GM18870 (cell line): ENCODE data around the gene EXOC4.
"Not testable (repeated sequence)": the region's sequence is repeated elsewhere in the genome, so short reads cannot be mapped to it uniquely, and the experiment has no call there.

Source experiments
- ATAC-seq: cut with Tn5 transposase; IDR thresholded peaks from one replicate; pipeline ENCODE4 v1.9.1; 2021; ENCODE audit warnings: moderate library complexity; ENCODE audit not compliant: unreplicated experiment

Gene EXOC4

GRCh38 chr7:133313575-133313974 lies 60.7 kb downstream of the EXOC4 start:
- ATAC-seq = no peak

DNA sequence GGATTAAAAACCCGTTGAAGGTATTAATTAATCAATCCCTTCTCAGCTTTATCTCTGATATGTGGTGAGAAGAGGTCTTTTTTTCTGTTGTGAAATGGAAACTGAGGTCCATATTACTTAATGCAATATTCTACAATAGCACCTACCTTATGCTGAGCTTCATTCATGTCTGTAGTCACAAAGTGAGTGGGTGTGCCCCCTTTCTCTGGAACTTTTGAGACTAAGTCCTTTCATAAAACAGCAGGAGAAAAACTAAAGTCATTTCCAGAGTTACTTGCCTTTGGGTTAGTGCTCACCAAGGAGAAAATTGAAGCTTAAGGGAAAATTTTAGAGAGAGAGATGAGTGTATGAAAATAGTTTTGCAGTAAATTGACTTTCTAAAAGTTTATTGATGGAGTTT lies 61.2 kb downstream of the EXOC4 start:
- ATAC-seq = no peak

GRCh38 chr7:133315332-133316040 lies 62.6 kb downstream of the EXOC4 start:
- ATAC-seq = no peak

DNA sequence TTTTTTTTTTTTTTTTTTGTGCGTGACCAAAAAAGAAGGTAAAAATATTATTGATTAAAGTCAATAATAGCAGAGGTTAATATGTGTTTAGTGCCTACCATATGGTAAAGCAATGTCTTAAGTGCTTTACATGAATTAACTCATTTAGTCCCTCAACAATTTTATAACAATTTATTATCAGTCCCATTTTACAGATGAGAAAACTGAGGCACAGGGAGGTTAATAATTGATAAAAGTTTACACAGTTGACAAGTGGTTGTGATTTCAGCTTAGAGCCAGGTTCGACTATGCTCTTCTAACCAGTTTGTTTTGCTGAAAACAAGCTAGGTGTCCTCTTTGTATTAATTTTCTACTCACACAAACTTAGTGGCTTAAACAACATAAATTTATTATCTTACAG lies 67.0 kb downstream of the EXOC4 start:
- no peak for ATAC-seq

DNA sequence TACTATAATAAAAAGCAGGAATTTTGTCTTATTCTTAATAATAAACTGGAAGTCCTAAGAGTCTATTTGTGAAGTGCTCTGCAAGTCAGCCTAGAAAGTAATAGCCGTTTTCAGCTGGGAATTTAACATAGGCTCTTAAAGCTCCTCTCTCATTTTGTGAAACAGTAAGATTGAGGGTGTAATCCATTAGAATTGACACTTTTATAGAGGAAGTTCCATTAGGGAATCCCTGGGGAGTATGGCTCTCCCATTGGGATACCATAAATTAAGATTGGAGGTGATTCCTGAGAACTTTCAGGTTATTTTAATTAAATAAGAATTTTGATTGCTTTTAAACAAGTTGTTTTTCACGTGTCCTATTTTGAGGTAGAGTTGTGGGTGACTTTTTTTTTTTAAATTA lies 68.0 kb downstream of the EXOC4 start:
- ATAC-seq = no peak

GRCh38 chr7:133321366-133321765 lies 68.5 kb downstream of the EXOC4 start:
- not testable (repeated sequence) for ATAC-seq

DNA sequence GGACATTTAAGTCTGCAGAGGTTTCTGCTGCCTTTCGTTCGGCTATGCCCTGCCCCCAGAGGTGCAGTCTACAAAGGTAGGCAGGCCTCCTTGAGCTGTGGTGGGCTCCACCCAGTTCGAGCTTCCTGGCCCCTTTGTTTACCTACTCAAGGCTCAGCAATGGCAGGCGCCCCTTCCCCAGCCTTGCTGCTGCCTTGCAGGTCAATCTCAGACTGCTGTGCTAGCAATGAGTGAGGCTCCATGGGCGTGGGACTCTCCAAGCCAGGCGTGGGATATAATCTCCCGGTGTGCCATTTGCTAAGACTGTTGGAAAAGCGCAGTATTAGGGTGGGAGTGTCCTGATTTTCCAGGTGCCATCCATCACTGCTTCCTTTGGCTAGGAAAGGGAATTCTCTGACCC lies 73.9 kb downstream of the EXOC4 start:
- not testable (repeated sequence) for ATAC-seq

DNA sequence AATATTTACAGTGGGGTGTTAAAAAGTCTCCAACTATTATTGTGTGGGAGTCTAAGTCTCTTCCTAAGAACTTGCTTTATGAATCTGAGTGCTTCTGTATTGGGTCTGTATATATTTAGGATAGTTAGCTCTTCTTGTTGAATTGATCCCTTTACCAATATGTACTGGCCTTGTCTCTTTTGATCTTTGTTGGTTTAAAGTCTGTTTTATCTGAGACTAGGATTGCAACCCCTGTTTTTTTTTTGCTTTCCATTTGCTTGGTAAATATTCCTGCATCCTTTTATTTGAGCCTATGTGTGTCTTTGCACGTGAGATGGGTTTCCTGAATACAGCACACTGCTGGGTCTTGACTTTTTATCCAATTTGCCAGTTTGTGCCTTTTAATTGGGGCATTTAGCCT lies 75.1 kb downstream of the EXOC4 start:
- not testable (repeated sequence) for ATAC-seq

DNA sequence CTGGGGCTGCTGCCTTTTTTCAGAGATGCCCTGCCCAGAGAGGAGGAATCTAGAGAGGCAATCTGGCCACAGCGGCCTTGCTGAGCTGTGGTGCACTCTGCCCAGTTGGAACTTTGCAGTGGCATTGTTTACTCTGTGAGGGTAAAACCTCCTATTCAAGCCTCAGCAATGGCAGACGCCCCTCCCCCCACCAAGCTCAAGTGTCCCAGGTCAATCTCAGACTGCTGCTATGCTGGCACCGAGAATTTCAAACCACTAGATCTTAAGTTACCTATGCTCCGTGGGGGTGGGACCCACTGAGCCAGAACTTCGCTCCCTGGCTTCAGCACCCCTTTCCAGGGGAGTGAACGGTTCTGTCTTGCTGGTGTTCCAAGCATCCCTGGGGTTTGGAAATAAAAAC lies 77.2 kb downstream of the EXOC4 start:
- no peak for ATAC-seq

GRCh38 chr7:133331861-133332260 lies 79.0 kb downstream of the EXOC4 start:
- ATAC-seq = no peak

DNA sequence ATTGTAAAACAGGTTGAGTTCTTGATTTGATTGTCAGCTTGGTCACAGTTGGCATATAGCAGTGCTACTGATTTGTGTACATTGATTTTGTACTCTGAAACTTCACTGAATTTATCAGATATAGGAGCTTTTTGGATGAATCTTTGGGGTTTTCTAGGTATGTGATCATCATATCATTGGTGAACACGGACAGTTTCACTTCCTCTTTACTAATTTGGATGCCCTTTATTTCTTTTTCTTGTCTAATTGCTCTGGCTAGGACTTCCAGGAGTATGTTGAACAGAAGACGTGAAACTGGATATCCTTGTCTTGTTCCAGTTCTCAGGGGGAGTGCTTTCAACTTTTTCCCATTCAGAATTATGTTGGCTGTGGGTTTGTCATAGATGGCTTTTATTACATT lies 86.9 kb downstream of the EXOC4 start:
- no peak for ATAC-seq

- no peak for ATAC-seq
These were observed 91.4 kb downstream of the EXOC4 start for GRCh38 chr7:133344275-133344674.

GRCh38 chr7:133345690-133346421 lies 93.0 kb downstream of the EXOC4 start:
- ATAC-seq = no peak

DNA sequence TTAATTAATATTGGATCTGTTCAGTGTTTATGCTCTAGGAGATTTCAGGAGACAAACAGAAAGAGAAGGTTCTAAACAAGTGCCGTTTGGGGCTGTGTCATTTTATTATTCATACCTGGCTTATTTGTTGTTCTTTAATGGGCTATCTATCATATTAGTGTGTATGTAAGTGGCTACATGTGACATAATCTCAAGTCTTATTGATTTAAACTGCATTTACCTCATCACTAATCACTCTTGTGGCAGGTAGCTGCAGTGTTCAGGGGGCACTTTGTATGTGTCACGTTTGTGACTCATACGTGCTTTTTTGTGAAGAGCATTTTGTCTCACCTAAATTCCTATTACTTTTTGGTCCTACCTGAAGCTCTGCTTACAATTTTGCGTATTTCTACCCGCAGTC lies 95.4 kb downstream of the EXOC4 start:
- ATAC-seq = no peak

- ATAC-seq = peak; percentile 76
These were observed 96.2 kb downstream of the EXOC4 start for GRCh38 chr7:133349101-133349500.

- no peak for ATAC-seq
These were observed 99.6 kb downstream of the EXOC4 start for GRCh38 chr7:133352430-133352829.

- ATAC-seq = no peak
These were observed 100.9 kb downstream of the EXOC4 start for GRCh38 chr7:133353775-133354174.

DNA sequence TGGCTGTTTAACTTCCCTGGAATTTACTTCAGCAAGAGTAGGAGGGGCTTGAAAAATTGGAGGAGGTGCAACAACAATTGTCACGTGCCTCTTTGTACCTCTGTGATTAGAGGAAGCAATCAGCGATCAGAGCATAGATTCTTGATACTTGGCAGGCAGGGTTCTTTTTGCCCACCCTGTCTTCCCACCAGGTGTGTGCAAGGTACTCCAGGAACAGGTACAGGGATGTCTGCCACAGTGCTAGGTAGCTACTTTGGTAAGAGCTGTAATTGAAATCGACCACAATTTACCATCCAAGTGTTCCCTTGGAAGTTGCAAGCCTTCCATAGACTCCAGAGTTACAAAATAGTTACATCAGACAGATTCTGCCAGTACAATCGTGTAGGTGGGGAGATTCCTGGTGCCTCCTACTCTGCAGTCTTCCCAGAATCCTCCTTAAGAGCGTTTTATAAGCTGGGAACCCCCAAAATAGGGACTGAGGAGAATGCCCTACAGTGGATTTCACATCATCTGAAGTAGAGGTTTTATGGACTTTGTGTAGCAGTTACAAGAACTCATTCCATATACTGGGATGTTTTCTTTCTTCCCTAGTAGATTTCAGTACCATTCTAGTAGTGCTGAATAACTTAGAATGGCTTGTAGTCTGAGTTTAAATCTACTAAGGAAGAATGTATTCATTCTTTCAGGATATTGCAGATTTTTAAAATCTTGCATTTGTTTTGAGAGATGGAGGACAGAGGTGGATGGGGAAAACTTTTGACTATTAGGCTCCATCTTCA lies 101.9 kb downstream of the EXOC4 start:
- no peak for ATAC-seq

- no peak for ATAC-seq
These were observed 102.4 kb downstream of the EXOC4 start for GRCh38 chr7:133355325-133355708.

DNA sequence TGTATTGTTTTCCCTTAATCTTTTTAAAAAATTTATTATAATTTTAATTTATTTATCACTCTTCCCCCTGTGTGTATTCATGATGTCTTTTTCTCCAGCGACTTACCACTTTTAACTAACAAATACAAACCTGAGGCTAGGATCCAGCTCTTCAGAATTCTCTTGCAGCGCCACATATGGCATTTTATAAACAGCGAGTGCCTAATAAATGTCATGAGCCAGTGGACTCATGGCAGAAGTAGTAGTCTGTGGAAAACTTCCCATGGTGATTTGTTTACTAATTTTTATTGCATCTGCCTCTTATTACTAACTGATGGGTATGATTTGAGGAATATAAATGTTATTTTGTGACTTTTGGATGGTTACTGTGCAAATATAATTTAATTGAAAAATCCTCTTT lies 102.9 kb downstream of the EXOC4 start:
- ATAC-seq = no peak

- no peak for ATAC-seq
These were observed 105.8 kb downstream of the EXOC4 start for GRCh38 chr7:133358708-133359107.

DNA sequence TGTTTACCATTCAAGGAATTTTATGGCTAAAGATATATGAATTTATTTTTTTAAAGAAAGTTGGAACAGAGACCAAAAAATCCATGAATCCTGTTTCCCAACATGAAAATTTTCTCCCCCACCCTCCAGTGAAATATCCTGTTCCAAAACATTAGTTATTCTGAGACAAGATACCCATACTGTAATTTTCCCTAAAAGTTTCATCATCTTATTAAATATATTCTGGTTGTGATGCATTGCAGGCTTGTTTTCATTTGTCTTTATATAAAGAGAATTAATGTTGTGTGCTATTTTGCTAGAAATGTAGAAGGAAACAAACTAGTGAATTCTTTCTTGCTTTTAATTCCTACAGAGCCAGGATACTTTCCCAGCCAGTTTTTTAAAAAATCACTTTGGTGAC lies 106.6 kb downstream of the EXOC4 start:
- no peak for ATAC-seq
